ENCODE measurements around the gene ABHD18.
"Not testable (repeated sequence)": the region's sequence is repeated elsewhere in the genome, so short reads cannot be mapped to it uniquely, and the experiment has no call there.

ABHD18 gene

DNA sequence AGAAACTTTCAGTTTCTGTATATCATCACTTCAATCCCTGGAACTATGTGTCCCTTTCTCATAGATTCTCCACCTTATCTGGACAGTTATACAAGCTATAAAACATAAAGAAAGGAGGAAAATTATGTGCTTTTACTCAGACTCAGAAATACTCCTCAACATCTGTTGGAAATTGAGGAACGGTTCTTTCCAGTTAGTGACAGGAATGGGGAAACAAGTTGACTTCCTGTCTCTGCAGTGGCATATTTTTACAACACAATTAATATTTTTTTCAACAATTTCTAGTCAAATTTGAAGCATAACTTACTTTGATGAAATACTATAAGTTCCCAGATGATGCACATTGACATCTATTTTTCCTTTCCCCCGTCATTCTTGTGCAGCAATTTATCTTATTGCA is 27.9 kb downstream of the ABHD18 start:
- no peak for DNase-seq (ENCODE audit: low spot score)

DNA sequence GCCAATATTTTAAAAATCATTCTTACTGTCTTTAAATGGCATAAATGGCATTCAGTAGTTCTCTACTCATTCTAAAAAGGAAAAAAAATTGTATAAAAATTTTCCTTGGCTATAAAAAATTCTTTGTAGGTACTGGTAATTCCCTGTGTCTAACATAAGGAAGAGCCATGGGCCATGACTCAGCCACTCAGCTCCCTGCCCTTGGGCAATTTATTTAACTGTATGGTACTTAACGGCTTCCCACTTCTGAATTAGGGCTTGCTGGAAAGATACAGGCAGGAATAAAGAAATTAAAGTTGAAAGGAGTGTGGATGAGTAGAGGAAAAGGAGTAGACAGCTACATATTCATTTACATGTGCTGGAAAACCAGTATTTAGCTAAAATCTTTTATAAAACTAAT is 30.6 kb downstream of the ABHD18 start:
- no peak for DNase-seq (ENCODE audit: low spot score)

DNA sequence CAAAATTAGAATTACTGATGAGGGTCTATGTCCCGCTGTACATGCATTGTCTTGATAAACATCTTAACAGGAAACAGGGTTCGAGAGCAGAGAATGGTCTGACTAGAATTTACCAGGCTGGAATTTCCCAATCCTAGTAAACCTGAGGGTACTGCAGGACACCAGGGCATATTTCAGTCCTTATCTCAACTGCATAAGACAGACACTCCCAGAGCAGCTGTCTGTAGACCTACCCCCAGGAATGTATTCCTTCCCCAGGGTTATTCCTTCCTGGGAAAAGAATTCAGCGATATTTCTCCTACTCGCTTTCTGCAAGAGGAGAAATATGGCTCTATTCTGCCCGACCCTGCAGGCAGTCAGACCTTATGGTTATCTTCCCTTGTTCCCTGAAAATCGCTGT is 31.3 kb downstream of the ABHD18 start:
- not testable (repeated sequence) for DNase-seq (ENCODE audit: low spot score)

DNA sequence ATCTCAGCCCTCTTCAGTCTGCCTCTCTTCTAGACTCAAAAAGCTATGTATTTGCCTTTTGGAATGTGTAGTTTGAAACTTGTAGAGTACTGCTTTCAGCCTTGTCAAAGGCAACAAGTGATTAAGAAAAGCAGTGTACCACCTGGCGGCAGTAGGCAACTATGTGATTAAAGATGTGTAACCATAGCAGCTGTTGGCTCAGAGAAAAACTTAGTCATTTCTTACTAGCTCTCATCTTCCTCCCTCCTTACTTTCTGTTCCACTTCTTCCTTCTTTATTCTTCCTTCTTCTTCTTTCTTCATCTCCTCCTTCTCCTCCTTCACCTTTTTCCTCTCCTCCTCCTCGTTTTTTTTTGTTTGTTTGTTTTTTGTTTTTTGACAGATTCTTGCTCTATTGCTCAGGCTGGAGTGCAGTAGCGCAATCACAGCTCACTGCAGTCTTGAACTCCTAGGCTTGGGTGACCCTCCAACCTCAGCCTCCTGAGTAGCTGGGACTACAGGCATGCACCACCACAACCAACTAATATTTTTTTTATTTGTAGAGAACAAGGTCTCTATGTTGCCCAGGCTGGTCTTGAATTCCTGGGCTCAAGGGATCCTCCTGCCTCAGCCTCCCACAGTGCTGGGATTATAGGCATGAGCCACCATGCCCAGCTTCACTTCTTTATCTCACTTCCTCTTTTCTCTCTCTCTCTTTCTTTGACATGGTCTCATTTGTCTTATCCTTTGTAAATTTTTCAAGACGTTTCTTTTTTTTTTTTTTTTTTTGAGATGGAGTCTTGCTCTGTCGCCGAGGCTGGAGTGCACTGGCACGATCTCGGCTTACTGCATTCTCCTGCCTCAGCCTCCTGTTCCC is 32.6 kb downstream of the ABHD18 start:
- DNase-seq (ENCODE audit: low spot score) = peak; percentile 67

DNA sequence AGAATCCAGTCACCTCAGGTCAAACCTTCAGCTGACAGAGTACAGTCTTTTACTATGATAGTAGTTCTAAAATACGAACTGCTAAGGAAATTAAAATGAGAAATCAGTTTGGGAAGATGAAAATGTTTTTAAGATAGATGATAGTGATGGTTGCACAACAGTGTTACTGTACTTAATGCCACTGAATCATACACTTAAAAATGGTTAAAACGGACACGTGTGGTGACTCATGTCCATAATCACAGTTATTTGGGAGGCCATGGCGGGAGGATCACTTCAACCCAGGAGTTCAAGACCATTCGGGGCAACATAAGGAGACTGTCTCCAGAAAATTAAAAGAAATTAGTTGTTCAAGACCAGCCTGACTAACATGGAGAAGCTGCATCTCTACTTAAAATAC is 41.4 kb downstream of the ABHD18 start:
- DNase-seq (ENCODE audit: low spot score) = no peak

DNA sequence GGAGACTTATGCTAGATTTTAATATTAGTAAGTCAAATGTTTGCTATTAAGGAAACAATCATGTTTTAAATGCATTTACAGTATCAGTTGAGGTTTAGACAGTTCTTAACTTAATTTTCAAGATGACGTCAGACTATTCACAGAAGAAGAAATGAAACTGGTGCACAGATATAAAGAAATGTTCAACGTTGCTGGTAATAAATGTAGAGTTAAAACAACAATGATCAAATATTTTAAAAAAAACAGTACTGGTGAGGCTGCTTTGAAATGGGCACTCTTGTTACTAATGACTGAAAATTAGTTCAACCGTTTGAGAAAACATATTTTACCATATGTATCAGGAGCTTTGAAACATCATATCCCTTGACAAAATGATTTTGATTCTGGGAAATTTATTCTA is 44.2 kb downstream of the ABHD18 start:
- DNase-seq (ENCODE audit: low spot score) = no peak

DNA sequence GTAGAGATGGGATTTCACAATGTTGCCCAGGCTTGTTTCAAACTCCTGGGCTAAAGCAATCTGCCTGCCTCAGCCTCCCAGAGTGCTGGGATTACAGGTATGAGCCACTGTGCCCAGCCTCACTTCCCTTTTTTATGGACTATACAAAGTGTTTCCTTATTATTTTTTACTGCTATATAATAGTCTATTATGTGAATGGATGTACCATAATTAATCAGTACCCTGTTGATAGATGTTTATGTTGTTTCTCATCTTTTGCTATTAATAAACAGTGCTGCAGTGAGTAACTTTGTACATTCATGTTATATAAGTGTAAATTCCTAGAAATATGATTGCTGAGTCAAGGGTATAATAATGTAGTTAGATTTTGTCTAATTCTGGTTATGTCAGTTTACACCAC is 60.1 kb downstream of the ABHD18 start:
- no peak for DNase-seq (ENCODE audit: low spot score)

DNA sequence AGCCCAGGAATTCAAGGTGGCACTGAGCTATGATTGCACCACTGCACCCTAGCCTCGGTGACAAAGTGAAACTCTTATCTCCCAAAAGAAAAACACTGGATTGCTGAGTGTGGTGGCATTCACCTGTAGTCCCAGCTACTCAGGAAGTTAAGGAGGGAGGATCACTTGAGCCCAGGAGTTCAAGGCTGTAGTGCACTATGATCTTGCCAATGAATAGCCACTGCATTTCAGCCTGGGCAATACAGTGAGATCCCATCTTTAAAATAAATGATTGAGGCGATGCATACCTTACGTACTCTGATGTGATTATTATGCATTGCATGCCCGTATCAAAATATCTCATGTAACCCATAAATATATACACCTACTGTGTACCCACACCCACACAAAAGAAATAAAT is 64.7 kb downstream of the ABHD18 start:
- DNase-seq (ENCODE audit: low spot score) = no peak

DNA sequence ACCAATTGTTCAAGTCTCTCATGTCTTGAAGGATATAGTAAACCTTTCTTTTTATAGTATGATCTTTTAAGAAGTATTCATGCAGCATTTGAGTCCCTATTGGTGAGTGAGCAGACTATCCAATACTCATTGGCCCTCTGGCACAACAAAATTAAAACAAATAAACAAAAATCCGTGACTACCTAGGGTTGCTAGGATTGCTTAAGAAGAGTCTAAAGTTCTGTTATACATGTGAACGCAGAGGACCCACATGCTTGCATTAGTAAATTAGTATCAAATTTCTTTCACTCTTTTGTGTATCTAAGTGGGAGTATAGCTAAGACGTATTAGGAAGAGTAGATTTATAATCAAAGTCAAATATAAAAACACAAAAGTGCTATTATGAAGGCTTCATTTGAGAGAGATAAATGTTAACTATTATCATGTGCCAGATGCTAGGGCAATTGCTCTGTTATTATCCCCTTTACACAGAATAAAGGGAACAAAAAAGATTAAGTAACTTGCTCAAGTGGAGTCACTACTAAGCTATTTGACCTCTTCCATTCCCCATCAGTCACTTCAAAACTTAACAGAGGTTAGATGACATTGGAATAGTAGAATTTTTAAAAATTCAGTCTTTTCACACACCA is 66.7 kb downstream of the ABHD18 start:
- no peak for DNase-seq (ENCODE audit: low spot score)

DNA sequence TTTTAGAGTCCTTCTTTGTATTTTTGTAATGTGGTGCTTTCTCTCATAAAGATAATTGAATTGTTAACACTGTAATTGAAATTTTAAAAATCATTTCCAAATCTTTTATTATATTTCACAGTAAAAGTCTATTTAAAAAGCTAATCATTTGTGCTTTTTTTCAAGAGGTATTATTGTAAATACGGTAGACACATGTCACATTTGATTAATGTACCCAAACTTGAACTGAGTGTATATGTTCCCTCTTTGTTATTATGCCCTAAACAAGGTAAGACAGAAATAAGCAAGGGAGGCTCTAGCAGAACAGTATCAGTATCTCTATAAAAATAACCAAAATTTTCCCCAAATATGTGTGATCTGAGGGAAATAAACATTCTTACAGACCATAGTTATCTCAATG is 74.4 kb downstream of the ABHD18 start:
- no peak for DNase-seq (ENCODE audit: low spot score)

DNA sequence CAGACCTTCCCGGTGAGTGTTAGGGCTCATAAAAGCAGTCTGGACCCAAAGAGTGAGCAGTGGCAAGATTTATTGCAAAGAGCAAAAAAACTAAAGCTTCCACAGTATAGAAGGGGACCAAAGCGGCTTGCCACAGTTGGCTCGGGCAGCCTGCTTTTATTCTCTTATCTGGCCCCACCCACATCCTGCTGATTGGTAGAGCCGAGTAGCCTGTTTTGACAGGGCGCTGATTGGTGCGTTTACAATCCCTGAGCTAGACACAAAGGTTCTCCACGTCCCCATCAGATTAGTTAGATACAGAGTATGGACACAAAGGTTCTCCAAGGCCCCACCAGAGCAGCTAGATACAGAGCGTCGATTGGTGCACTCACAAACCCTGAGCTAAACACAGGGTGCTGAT is 81.8 kb downstream of the ABHD18 start:
- DNase-seq (ENCODE audit: low spot score) = not testable (repeated sequence)

DNA sequence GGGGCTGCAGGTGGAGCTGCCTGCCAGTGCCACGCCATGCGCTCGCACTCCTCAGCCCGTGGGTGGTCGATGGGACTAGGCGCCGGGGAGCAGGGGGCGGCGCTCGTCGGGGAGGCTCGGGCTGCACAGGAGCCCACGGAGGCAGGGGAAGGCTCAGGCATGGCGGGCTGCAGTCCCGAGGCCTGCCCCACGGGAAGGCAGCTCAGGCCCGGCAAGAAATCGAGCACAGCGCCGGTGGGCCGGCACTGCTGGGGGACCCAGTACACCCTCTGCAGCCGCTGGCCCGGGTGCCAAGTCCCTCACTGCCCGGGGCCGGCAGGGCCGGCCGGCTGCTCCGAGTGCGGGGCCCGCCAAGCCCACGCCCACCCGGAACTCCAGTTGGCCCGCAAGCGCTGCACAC is 82.3 kb downstream of the ABHD18 start:
- DNase-seq (ENCODE audit: low spot score) = not testable (repeated sequence)

DNA sequence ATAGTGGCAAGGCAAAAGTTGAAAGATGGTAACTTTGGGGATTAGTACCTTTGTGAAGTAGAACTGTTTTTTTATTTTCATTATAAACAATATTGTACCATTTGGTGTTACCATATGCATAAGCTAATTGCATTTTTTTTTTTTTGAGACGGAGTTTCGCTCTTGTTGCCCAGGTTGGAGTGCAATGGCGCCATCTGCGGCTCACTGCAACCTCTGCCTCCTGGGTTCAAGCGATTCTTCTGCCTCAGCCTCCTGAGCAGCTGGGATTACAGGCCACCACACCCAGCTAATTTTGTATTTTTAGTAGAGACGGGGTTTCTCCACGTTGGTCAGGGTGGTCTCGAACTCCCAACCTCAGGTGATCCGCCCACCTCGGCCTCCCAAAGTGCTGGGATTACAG is 86.0 kb downstream of the ABHD18 start:
- not testable (repeated sequence) for DNase-seq (ENCODE audit: low spot score)

DNA sequence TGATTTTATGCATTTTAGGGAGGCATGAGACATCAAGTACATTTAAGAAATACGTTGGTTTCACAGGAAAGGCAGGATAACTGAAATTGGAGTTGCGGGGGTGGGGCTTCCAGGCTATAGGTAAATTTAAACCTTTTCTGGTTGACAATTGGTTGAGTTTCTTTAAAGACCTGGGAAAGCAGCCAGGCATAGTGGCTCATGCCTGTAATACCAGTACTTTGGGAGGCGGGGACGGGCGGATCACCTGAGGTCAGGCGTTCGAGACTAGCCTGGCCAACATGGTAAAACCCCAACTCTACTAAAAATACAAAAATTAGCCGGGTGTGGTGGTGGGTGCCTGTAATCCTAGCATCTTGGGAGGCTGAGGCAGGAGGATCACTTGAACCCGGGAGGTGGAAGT is 89.7 kb downstream of the ABHD18 start:
- DNase-seq (ENCODE audit: low spot score) = not testable (repeated sequence)

DNA sequence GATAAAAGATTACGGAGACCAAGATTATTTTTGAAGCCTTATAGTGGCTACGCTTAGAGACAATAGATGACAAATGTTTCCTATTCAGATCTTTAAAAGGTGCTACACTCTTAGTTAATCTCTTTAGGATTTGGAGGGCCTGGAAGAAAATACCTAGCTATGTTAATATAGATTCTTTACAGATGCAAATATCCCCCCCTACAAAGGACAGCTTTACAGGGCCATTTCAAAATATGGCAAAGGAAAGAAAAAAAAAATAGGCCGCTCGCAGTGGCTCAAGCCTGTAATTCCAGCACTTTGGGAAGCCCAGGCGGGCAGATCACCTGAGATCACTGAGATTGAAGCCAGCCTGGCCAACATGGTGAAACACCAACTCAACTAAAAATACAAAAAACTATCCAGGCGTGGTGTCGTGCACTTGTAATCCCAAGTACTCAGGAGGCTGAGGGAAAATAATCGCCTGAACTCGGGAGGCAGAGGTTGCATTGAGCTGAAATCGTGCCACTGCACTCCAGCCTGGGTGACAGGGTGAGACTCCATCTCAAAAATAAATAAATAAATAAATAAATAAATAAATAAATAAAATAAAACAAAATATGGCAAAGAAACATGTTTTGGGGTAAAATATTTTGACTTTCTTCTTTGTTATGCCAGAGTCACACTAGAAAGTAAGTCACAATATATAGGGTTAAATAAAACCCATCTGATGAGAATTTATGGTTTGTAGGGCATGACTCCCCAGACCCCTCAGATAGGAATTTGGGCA is 90.4 kb downstream of the ABHD18 start:
- not testable (repeated sequence) for DNase-seq (ENCODE audit: low spot score)

DNA sequence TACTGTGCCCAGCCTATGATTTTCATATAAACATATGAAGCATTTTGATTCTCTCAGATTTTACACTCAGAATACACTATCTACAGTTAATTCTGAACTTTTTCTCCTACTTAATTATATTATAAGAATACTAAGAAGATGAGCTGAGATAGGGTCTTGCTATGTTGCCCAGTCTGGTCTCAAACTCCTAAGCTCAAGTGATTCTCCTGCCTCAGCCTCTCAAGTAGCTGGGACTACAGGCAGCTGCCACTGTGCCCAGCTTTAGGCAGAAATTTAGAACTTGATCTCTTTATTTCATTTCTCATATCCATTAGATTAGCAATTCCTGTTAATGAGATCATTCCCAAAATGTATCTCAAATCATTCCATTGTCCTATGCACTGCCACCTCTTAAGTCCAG is 91.2 kb downstream of the ABHD18 start:
- no peak for DNase-seq (ENCODE audit: low spot score)

DNA sequence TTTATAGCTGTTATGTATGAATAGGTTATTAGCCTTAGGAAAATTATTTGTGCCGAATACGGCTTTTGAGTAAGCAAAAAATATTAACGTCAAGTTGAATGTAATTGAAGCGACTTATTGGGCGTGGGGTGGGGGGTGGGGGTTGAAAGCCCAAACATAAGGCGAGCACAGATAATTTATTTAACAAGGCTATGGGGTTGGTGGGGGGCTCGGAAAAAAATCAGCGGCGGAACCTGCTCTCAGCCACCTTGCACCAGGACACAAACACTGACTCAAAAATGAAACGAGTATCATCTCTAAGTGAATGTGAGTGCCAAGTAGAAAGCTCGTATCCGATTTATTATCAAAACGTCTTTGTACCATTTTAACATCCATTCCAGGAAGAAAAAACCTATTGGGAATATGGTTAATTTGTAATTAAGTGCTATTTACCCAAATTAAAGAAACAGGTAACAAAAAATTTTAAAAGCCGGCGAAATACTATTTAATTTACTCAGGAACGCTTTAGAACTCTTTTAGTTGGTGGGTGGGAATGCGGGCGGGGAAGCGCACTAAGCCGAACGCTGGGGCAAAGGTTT is 95.0 kb downstream of the ABHD18 start:
- no peak for DNase-seq (ENCODE audit: low spot score)

DNA sequence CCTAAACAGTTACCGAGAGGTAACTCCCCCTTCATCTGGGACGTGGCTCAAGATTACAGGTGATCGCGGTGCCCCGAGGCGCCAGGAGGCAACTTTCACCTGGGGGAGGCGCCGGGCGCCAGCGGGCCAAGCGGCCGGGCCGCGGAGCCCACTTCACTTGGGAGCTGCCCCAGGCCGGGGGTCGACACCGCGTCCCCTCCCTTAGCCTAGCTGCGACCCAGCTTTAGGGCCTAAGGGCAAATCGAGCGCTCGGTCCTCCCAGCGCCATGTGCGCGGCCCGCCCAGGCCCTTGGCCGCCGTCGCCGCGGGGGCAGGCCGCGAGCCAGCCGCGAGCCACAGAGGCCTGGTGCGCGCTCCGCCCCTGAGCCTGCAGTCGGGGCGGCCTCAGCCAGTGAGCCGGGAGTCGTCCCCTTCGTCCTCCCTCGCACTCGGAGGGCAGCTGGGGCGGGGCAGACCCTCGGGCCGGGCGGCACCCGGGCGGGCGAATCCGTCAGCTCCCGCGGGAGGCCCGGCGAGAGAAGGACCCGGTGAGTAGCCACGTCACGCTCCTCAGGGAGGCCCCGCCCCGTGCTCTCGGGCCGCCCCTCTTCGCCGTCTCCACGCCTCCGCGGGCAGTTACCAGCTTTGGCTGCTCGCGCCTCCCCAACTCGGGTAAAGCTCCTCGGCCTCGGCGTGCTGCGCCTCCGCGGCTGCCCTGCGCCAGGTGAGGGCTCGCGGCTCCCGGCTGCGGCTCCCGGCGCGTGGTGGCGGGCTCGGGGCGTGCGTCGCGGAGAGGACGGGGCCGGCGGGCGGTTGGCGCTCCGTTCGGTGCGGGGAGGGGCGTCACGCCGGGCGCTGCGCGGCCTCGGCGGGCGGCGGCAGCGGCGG is 95.7 kb downstream of the ABHD18 start, which contains the start of gene LARP1B:
TSS of gene LARP1B (plus strand) at position 614 of the 867 bp plus-strand sequence. CDS start 13,640 bp downstream, outside the sequence.
- peak; percentile 95 for DNase-seq (ENCODE audit: low spot score)

DNA sequence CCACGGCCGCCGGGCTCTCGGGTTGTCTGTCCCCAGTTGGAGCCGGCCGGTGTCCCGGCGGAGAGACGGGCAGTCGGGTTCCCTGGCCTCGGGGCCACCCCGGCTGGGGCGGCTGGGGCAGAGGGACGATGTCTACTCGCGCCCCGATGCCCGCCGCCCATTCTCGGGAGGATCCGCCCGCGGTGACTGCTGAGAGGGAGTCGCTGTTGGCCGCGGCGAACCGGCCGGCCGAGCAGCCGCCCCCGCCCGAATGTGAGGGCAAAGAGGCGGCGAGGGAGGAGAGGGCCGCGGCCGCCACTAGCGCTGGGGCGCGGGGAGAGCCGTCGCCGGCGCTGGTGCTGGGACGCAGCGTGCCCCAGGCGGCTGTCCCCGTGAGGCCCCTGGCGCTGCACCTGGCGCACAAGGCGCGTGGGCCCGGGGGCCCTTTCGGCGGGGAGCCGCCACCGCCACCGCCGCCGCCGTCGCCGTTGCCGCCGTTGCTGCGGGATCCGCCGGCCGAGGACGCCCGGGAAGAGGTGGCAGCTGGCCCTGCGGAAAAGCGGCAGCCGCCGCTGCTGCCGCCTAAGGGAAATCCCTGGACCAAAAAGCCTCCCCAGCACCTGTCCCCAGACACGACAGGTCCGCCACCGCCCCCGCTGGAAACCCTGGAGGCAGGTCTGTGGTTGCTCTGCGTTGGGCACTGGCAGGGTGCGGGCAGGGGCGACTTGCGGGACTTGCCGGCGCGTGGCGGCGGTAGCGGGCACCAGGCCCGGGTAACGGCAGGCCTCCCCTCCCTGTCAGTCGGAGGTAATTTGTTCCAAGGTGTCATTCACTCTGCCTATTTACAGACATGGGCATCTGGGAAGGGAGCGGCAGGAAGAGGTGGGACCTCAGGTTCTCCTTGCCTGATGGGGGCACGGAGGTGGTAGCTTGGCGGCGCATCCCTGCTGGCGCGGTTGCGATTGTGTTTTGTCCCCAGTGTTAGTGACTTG is 96.6 kb downstream of the ABHD18 start:
- DNase-seq (ENCODE audit: low spot score) = peak; percentile 50

DNA sequence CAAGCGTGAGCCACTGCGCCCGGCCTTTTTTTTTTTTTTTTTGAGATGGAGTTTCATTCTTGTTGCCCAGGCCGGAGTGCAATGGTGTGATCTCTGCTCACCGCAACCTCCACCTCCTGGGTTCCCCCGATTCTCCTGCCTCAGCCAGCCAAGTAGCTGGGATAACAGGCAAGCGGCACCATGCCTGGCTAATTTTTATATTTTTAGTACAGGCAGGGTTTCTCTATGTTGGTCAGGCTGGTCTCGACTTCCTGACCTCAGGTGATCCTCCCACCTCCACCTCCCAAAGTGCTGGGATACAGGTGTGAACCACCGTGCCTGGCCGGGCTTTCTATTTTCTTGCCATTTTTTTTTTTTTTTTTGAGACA is 101.2 kb downstream of the ABHD18 start:
- not testable (repeated sequence) for DNase-seq (ENCODE audit: low spot score)
